ENCODE results near the gene DOK5.
"Not testable (repeated sequence)": the region's sequence is repeated elsewhere in the genome, so short reads cannot be mapped to it uniquely, and the experiment has no call there.

Gene DOK5

GRCh38 chr20:54475334-54476168 lies at the start of gene DOK5:
TSS of gene DOK5 (plus strand) at chr20:54475593. CDS start at chr20:54475947, 354 bp downstream.
- no peak for DNase-seq

- DNase-seq: no peak
Measured at GRCh38 chr20:54429364-54429763, 46.0 kb upstream of the DOK5 start.

GRCh38 chr20:54431156-54431944 lies 44.0 kb upstream of the DOK5 start:
- no peak for DNase-seq

GRCh38 chr20:54432966-54433365 lies 42.4 kb upstream of the DOK5 start:
- no peak for DNase-seq

- no peak for DNase-seq
Measured at GRCh38 chr20:54433636-54434035, 41.8 kb upstream of the DOK5 start.

GRCh38 chr20:54434196-54434595 lies 41.2 kb upstream of the DOK5 start:
- no peak for DNase-seq

- DNase-seq: no peak
Measured at GRCh38 chr20:54435015-54435414, 40.4 kb upstream of the DOK5 start.

- not testable (repeated sequence) for DNase-seq
Measured at GRCh38 chr20:54436410-54436809, 39.0 kb upstream of the DOK5 start.

GRCh38 chr20:54438166-54438565 lies 37.2 kb upstream of the DOK5 start:
- no peak for DNase-seq

GRCh38 chr20:54450207-54450606 lies 25.2 kb upstream of the DOK5 start:
- DNase-seq: no peak

- no peak for DNase-seq
Measured at GRCh38 chr20:54451171-54451570, 24.2 kb upstream of the DOK5 start.

GRCh38 chr20:54452277-54452676 lies 23.1 kb upstream of the DOK5 start:
- DNase-seq: no peak

GRCh38 chr20:54454982-54455381 lies 20.4 kb upstream of the DOK5 start:
- no peak for DNase-seq

GRCh38 chr20:54456423-54456822 lies 19.0 kb upstream of the DOK5 start:
- DNase-seq: no peak

GRCh38 chr20:54456961-54457360 lies 18.4 kb upstream of the DOK5 start:
- DNase-seq: no peak

- no peak for DNase-seq
Measured at GRCh38 chr20:54458219-54458618, 17.2 kb upstream of the DOK5 start.

- no peak for DNase-seq
Measured at GRCh38 chr20:54459279-54459678, 16.1 kb upstream of the DOK5 start.

GRCh38 chr20:54464003-54464402 lies 11.4 kb upstream of the DOK5 start:
- no peak for DNase-seq

- DNase-seq: no peak
Measured at GRCh38 chr20:54466127-54466526, 9.3 kb upstream of the DOK5 start.

GRCh38 chr20:54467622-54468021 lies 7.8 kb upstream of the DOK5 start:
- DNase-seq: no peak

- no peak for DNase-seq
Measured at GRCh38 chr20:54468082-54468481, 7.3 kb upstream of the DOK5 start.

- DNase-seq: no peak
Measured at GRCh38 chr20:54469293-54469692, 6.1 kb upstream of the DOK5 start.

- no peak for DNase-seq
Measured at GRCh38 chr20:54469952-54470351, 5.4 kb upstream of the DOK5 start.

GRCh38 chr20:54470697-54471096 lies 4.7 kb upstream of the DOK5 start:
- no peak for DNase-seq

All from suppressor macrophage treated with lipopolysaccharide for 4 hours (primary cell).